SK-N-SH (cell line): Measurements from ENCODE around the gene NAV2. TPM values are rescaled to one million over a fixed set of nuclear protein-coding genes. Genes with fewer than 3 reads are reported as not detected.

Source experiments
- CTCF ChIA-PET: fragments of 300-600, 350-600 bp; formaldehyde crosslinking; extraction: SDS; loops from one replicate; lab custom pipeline; 2021; lab: Yijun Ruan, JAX
- POLR2A ChIA-PET: fragments of 350-600 bp; sonication (Branson Sonifier 250); formaldehyde crosslinking; extraction: SDS; loops from one replicate; lab custom pipeline; 2020; ENCODE audit warnings: antibody characterized with exemption, inconsistent platforms; lab: Yijun Ruan, JAX
- DNase-seq: peaks from one replicate; pipeline ENCODE4 v3.0.0; 2012
- H2AFZ ChIP-seq: fragments of 200-600 bp; sonication (generic); 2 replicates; pipeline ENCODE4 v1.8.1; 2016; ENCODE audit warnings: antibody characterized with exemption, mild to moderate bottlenecking, low read depth
- H3F3A ChIP-seq: fragments of 200-600 bp; sonication (generic); replicated peaks from 2 replicates; pipeline ENCODE3; 2016; ENCODE audit warnings: antibody characterized with exemption, mild to moderate bottlenecking; ENCODE audit not compliant: insufficient read depth
- H3K27ac ChIP-seq, 2 experiments: fragments of 200-500 bp in 1 of 2; fragments of 200-600 bp in 1 of 2; sonication (Bioruptor generic) in 1 of 2; sonication (generic), shearing (Covaris generic) in 1 of 2; 2 replicates each; pipeline versions ENCODE4 v1.5.1 to v1.6.1; 2014 to 2016; ENCODE audit warnings: low read depth in 2 of 2, inconsistent platforms in 1 of 2, low read length in 1 of 2, mild to moderate bottlenecking in 1 of 2, mixed read lengths in 1 of 2
- H3K27me3 ChIP-seq: fragments of 200-600 bp; sonication (generic), shearing (Covaris generic); 2 replicates; pipeline ENCODE4 v1.6.1; 2016; ENCODE audit warnings: mixed run types; ENCODE audit not compliant: insufficient read depth
- H3K36me3 ChIP-seq, 2 experiments: fragments of 200-500 bp in 1 of 2; fragments of 200-600 bp in 1 of 2; sonication (Bioruptor generic) in 1 of 2; sonication (generic) in 1 of 2; replicated peaks in 1 of 2; 2 replicates each; pipeline versions ENCODE3 to v1.5.1; 2014 to 2016; ENCODE audit warnings: low read length in 1 of 2, mild to moderate bottlenecking in 1 of 2; ENCODE audit not compliant: insufficient read depth in 2 of 2, control insufficient read depth in 1 of 2
- H3K4me1 ChIP-seq, 2 experiments: fragments of 200-500 bp in 1 of 2; fragments of 200-600 bp in 1 of 2; sonication (Bioruptor generic) in 1 of 2; sonication (generic), shearing (Covaris generic) in 1 of 2; 2 replicates each; pipeline versions ENCODE4 v1.5.1 to v1.6.1; 2014 to 2016; ENCODE audit warnings: low read depth in 1 of 2, low read length in 1 of 2, mixed run types in 1 of 2; ENCODE audit not compliant: insufficient read depth in 2 of 2, control insufficient read depth in 1 of 2
- H3K4me2 ChIP-seq: fragments of 200-600 bp; sonication (generic), shearing (Covaris generic); 2 replicates; pipeline ENCODE4 v1.6.1; 2017; ENCODE audit warnings: mixed run types
- H3K4me3 ChIP-seq, 2 experiments: fragments of 200-500 bp in 1 of 2; fragments of 200-600 bp in 1 of 2; sonication (Bioruptor generic) in 1 of 2; sonication (generic), shearing (Covaris generic) in 1 of 2; 2 replicates each; pipeline versions ENCODE4 v1.5.1 to v1.8.1; 2014 to 2016; ENCODE audit warnings: low read depth in 2 of 2, inconsistent platforms in 1 of 2, low read length in 1 of 2, mild to moderate bottlenecking in 1 of 2, mixed read lengths in 1 of 2, moderate library complexity in 1 of 2
- H3K79me2 ChIP-seq: fragments of 200-600 bp; sonication (generic); 2 replicates; pipeline ENCODE4 v1.8.1; 2017; ENCODE audit warnings: mild to moderate bottlenecking; ENCODE audit not compliant: insufficient read depth
- H3K9ac ChIP-seq: fragments of 200-600 bp; sonication (generic); 2 replicates; pipeline ENCODE4 v1.6.1; 2017; ENCODE audit warnings: mixed run types
- H3K9me2 ChIP-seq: fragments of 200-600 bp; sonication (generic); 2 replicates; pipeline ENCODE4 v1.6.1; 2017; ENCODE audit warnings: mixed run types
- H3K9me3 ChIP-seq: fragments of 200-600 bp; sonication (generic); 2 replicates; pipeline ENCODE4 v1.6.1; 2017; ENCODE audit warnings: mixed run types, mild to moderate bottlenecking, moderate library complexity
- H4K20me1 ChIP-seq: fragments of 200-600 bp; sonication (generic); 2 replicates; pipeline ENCODE4 v1.6.1; 2017; ENCODE audit warnings: mild to moderate bottlenecking, mixed run types; ENCODE audit not compliant: insufficient read depth
- CHD2 ChIP-seq: fragments of 150-350 bp; IDR thresholded peaks from 2 replicates; pipeline ENCODE4 v1.6.1; 2018; ENCODE audit warnings: low read length; ENCODE audit not compliant: partially characterized antibody
- ELF1 ChIP-seq: IDR thresholded peaks from 2 replicates; pipeline ENCODE4 v1.4.0; 2012
- EP300 ChIP-seq, 2 experiments: IDR thresholded peaks; 2 replicates each; pipeline versions ENCODE4 v1.4.0 to v1.6.1; 2012; ENCODE audit warnings: borderline replicate concordance in 1 of 2, low read depth in 1 of 2, low read length in 1 of 2
- EZH2phosphoT487 ChIP-seq: fragments of 200-600 bp; sonication (generic); IDR thresholded peaks from 2 replicates; pipeline ENCODE4 v1.6.1; 2017; ENCODE audit warnings: low read depth, mixed run types, mild to moderate bottlenecking, antibody characterized with exemption, moderate library complexity, borderline replicate concordance
- FOSL2 ChIP-seq: IDR thresholded peaks from 2 replicates; pipeline ENCODE4 v1.4.0; 2012; ENCODE audit warnings: low read depth, mild to moderate bottlenecking, moderate library complexity, borderline replicate concordance
- FOXM1 ChIP-seq: IDR thresholded peaks from 2 replicates; pipeline ENCODE4 v1.4.0; 2012; ENCODE audit warnings: low read depth, mild to moderate bottlenecking
- IRF3 ChIP-seq: fragments of 150-350 bp; IDR thresholded peaks from 2 replicates; pipeline ENCODE4 v1.6.1; 2016; ENCODE audit warnings: mild to moderate bottlenecking, low read depth, low read length
- MEF2A ChIP-seq: IDR thresholded peaks from 2 replicates; pipeline ENCODE4 v1.4.0; 2012; ENCODE audit warnings: low read depth, borderline replicate concordance
- MXI1 ChIP-seq: IDR thresholded peaks from 2 replicates; pipeline ENCODE4 v1.6.1; 2012; ENCODE audit warnings: mild to moderate bottlenecking, low read depth, low read length, improper control_type of control experiment
- NFIC ChIP-seq: IDR thresholded peaks from 2 replicates; pipeline ENCODE4 v1.4.0; 2012; ENCODE audit warnings: borderline replicate concordance
- NRF1 ChIP-seq: IDR thresholded peaks from 2 replicates; pipeline ENCODE4 v1.6.1; 2012; ENCODE audit warnings: low read depth, mild to moderate bottlenecking, low read length
- RXRA ChIP-seq: IDR thresholded peaks from 2 replicates; pipeline ENCODE4 v1.4.0; 2012; ENCODE audit warnings: low read depth, mild to moderate bottlenecking, borderline replicate concordance
- SMC3 ChIP-seq: IDR thresholded peaks from 2 replicates; pipeline ENCODE4 v1.6.1; 2012; ENCODE audit warnings: low read depth, low read length, improper control_type of control experiment
- USF1 ChIP-seq: IDR thresholded peaks from 2 replicates; pipeline ENCODE4 v1.4.0; 2012; ENCODE audit warnings: low read depth, borderline replicate concordance
- YY1 ChIP-seq: IDR thresholded peaks from 2 replicates; pipeline ENCODE4 v1.4.0; 2012; ENCODE audit warnings: low read depth, mild to moderate bottlenecking
- ZBTB33 ChIP-seq: IDR thresholded peaks from 2 replicates; pipeline ENCODE4 v1.4.0; 2012; ENCODE audit warnings: low read depth, borderline replicate concordance
- WGBS: methylation state at CpG from one replicate; pipeline ENCODE4 v1.1.6; 2017; ENCODE audit warnings: low lambda C conversion rate; 5-methylcytosine and 5-hydroxymethylcytosine counted together
- polyA plus RNA-seq, 3 experiments: library from polyadenylated mRNA; depleted of rRNA; stranded (reverse); fragments of >200 nt; gene quantifications; 2 replicates each; pipeline ENCODE4 v1.2.3, GENCODE V29; 2012
- TF ChIP-seq, protein P1 (sequence below): IDR thresholded peaks from 2 replicates; pipeline ENCODE4; 2012

NAV2 gene
- polyA plus RNA-seq, 1 of the 3 experiments (the other 2 are of a cell fraction): 26.2 TPM

GRCh38 chr11:20025332-20025840 is 312.7 kb downstream of the NAV2 start:
- no peak overlapping the region for H3K4me2 ChIP-seq
- H3K36me3 ChIP-seq: peaks cover 13 to 17% of the 10 kb centered on the region in 2 experiments
- DNase-seq: no peak
- H3F3A ChIP-seq: peaks cover 19% of the 10 kb centered on the region
- H2AFZ ChIP-seq: no peak overlapping the region
- CTCF ChIA-PET: interaction anchor here (1.5 to 1.9 kb wide), 3 partner anchors 38 to 328 kb away, joined by 4 to 5 read pairs (median 4); no protein-coding TSS in a partner anchor
- H3K4me1 ChIP-seq: peaks cover 17 to 47% of the 10 kb centered on the region in 2 experiments
- H3K4me3 ChIP-seq: no peak overlapping the region
- H3K9ac ChIP-seq: no peak overlapping the region
- TF ChIP-seq EZH2phosphoT487 (no peak), CHD2 (no peak), MEF2A (no peak), USF1 (no peak), IRF3 (no peak), MXI1 (no peak), ELF1 (no peak), SMC3 (no peak), NFIC (no peak), FOSL2 (no peak), RXRA (no peak), NRF1 (no peak), FOXM1 (no peak)
- TF ChIP-seq, all 33 proteins: peak for 0
- H3K27me3 ChIP-seq: no peaks in the 10 kb centered on the region
- no peaks in the 10 kb centered on the region for H3K9me3 ChIP-seq
- H3K27ac ChIP-seq: peak overlapping the region in 1 of 2 experiments; percentile 4; a peak in 1 of 4 replicates
- H3K79me2 ChIP-seq: peaks cover 98% of the 10 kb centered on the region
- H4K20me1 ChIP-seq: peaks cover 74% of the 10 kb centered on the region
- H3K9me2 ChIP-seq: no peaks in the 10 kb centered on the region
- 94% methylated on average over 8 of the region's 8 CpGs for WGBS
- POLR2A ChIA-PET: no interaction called here

GRCh38 chr11:20026629-20027555 is 314.3 kb downstream of the NAV2 start:
- Histone ChIP-seq H3K9me2 (no peaks in the 10 kb centered on the region), H3K4me2 (no peak overlapping the region; the same call in 1 of the 2 replicates), H2AFZ (no peak overlapping the region), H3K36me3 (peaks cover 11 to 13% of the 10 kb centered on the region in 2 experiments), H3K9ac (no peak overlapping the region), H3K27ac (peak overlapping the region; percentile 28 to 91), H3K27me3 (no peaks in the 10 kb centered on the region), H3K9me3 (no peaks in the 10 kb centered on the region), H4K20me1 (peaks cover 62% of the 10 kb centered on the region), H3K79me2 (peaks cover 89% of the 10 kb centered on the region), H3K4me3 (no peak overlapping the region), H3K4me1 (peaks cover 15 to 49% of the 10 kb centered on the region in 2 experiments), H3F3A (peaks cover 29% of the 10 kb centered on the region)
- TF ChIP-seq, protein P1, sequence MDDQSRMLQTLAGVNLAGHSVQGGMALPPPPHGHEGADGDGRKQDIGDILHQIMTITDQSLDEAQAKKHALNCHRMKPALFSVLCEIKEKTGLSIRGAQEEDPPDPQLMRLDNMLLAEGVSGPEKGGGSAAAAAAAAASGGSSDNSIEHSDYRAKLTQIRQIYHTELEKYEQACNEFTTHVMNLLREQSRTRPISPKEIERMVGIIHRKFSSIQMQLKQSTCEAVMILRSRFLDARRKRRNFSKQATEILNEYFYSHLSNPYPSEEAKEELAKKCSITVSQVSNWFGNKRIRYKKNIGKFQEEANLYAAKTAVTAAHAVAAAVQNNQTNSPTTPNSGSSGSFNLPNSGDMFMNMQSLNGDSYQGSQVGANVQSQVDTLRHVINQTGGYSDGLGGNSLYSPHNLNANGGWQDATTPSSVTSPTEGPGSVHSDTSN: no peak
- TF ChIP-seq NRF1: no peak
- TF ChIP-seq MXI1: no peak
- no peak for TF ChIP-seq ZBTB33
- no peak for TF ChIP-seq YY1
- TF ChIP-seq EZH2phosphoT487: no peak
- no peak for TF ChIP-seq EP300 (IDR thresholded peaks at IDR 0.05; ENCODE audit: borderline replicate concordance in 1 of 2, low read depth in 1 of 2, low read length in 1 of 2)
- CTCF ChIA-PET: no interaction called here
- DNase-seq: no peak
- WGBS: 89% methylated on average over 15 of the region's 15 CpGs
- POLR2A ChIA-PET: no interaction called here
